Activated CD4-positive, alpha-beta T cell treated with anti-CD3 and anti-CD28 coated beads for 36 hours (primary cell): ENCODE results near the gene NOB1. TPM values are rescaled to one million over a fixed set of nuclear protein-coding genes. Genes with fewer than 3 reads are reported as not detected.

ENCODE experiments used
- ATAC-seq: fragments of 200-7000 bp; cut with Tn5 transposase; one replicate; pipeline ENCODE4 v1.10.0; 2021; ENCODE audit warnings: mild to moderate bottlenecking, moderate library complexity
- CTCF ChIA-PET: fragments of 350-600 bp; sonication (Branson Sonifier 250); formaldehyde crosslinking; loops from one replicate; lab custom pipeline; 2021; ENCODE audit warnings: antibody characterized with exemption; lab: Charles Lee
- POLR2A ChIA-PET: fragments of 350-600 bp; sonication (Branson Sonifier 250); formaldehyde crosslinking; loops from one replicate; lab custom pipeline; 2021; ENCODE audit warnings: antibody characterized with exemption, inconsistent platforms; lab: Charles Lee
- DNase-seq: peaks from one replicate; pipeline ENCODE4 v3.0.0-alpha.2; 2020
- H3K27ac Mint-ChIP-seq: one replicate; pipeline ENCODE4 v1.8.0; 2021; ENCODE audit warnings: mixed read lengths
- H3K27me3 Mint-ChIP-seq: one replicate; pipeline ENCODE4 v1.8.0; 2021; ENCODE audit warnings: mixed read lengths
- H3K36me3 Mint-ChIP-seq: one replicate; pipeline ENCODE4 v1.8.0; 2021; ENCODE audit warnings: low read depth, mixed read lengths
- H3K4me1 Mint-ChIP-seq: one replicate; pipeline ENCODE4 v1.8.0; 2021; ENCODE audit warnings: mixed read lengths
- H3K4me3 Mint-ChIP-seq: one replicate; pipeline ENCODE4 v1.8.0; 2021; ENCODE audit warnings: mild to moderate bottlenecking, moderate library complexity, mixed read lengths
- H3K9me3 Mint-ChIP-seq: one replicate; pipeline ENCODE4 v1.8.0; 2021; ENCODE audit warnings: low read depth, mixed read lengths
- intact Hi-C, 2 experiments: fragments of 100-400 bp; cut with DNase I in 1 of 2; cut with micrococcal nuclease in 1 of 2; formaldehyde crosslinking; loops; one replicate each; pipeline versions ENCODE4 v1.14.2 to v1.15.1; 2022 to 2024; cut with DNase I, micrococcal nuclease
- total RNA-seq, 2 experiments: library from RNA; stranded (reverse); gene quantifications; one replicate each; pipeline ENCODE4 v1.2.3, GENCODE V29; 2021

The NOB1 gene
- total RNA-seq, 2 experiments from 2014 or later: 109 to 112 TPM

- Mint-ChIP-seq H3K9me3 (peaks cover under 1% of the 10 kb centered on the region), H3K27ac (peak overlapping the region; percentile 4), H3K36me3 (peaks cover 14% of the 10 kb centered on the region), H3K27me3 (no peaks in the 10 kb centered on the region), H3K4me3 (no peak overlapping the region), H3K4me1 (peaks cover 4% of the 10 kb centered on the region)
- intact Hi-C loops: no loop called here
- no peak for ATAC-seq
- CTCF ChIA-PET: interaction anchor here (1.6 kb wide), 1 partner anchor 16 kb away, joined by 5 read pairs; no protein-coding TSS in a partner anchor
- POLR2A ChIA-PET: interaction anchor here (0.6 kb wide), 1 partner anchor 30 kb away, joined by 3 read pairs; no protein-coding TSS in a partner anchor
- DNase-seq: no peak
Measured at GRCh38 chr16:69781118-69781517, 26.4 kb upstream of the NOB1 start.

- ATAC-seq (no peak), DNase-seq (no peak)
- intact Hi-C loops: no loop called here
- Mint-ChIP-seq H3K27ac (no peak overlapping the region), H3K27me3 (no peaks in the 10 kb centered on the region), H3K4me1 (peaks cover 4% of the 10 kb centered on the region), H3K36me3 (peaks cover 24% of the 10 kb centered on the region), H3K4me3 (no peak overlapping the region), H3K9me3 (peaks cover 9% of the 10 kb centered on the region)
- ChIA-PET POLR2A (no interaction called here), CTCF (no interaction called here)
Measured at GRCh38 chr16:69779724-69780123, 25.0 kb upstream of the NOB1 start.

- Mint-ChIP-seq H3K4me1 (peaks cover 35% of the 10 kb centered on the region), H3K4me3 (no peak overlapping the region), H3K27ac (no peak overlapping the region), H3K36me3 (peaks cover 28% of the 10 kb centered on the region), H3K9me3 (peaks cover 9% of the 10 kb centered on the region), H3K27me3 (no peaks in the 10 kb centered on the region)
- POLR2A ChIA-PET: no interaction called here
- CTCF ChIA-PET: no interaction called here
- DNase-seq: no peak
- ATAC-seq: no peak
- intact Hi-C loops: no loop called here
Measured at GRCh38 chr16:69775563-69775962, 20.8 kb upstream of the NOB1 start.

GRCh38 chr16:69773260-69773947, 18.7 kb upstream of the NOB1 start:
- CTCF ChIA-PET: interaction anchor here (0.6 to 2.6 kb wide), 2 partner anchors 19 to 267 kb away, joined by 3 to 15 read pairs; partner anchors contain the start of gene NOB1

GRCh38 chr16:69771651-69771967, 16.9 kb upstream of the NOB1 start:
- ATAC-seq (no peak), DNase-seq (no peak)
- Mint-ChIP-seq H3K27me3 (no peaks in the 10 kb centered on the region), H3K36me3 (peaks cover 28% of the 10 kb centered on the region), H3K4me3 (no peak overlapping the region), H3K27ac (no peak overlapping the region), H3K4me1 (peaks cover 55% of the 10 kb centered on the region), H3K9me3 (peaks cover 9% of the 10 kb centered on the region)
- POLR2A ChIA-PET: interaction anchor here (0.6 kb wide), 1 partner anchor 206 kb away, joined by 5 read pairs; no protein-coding TSS in a partner anchor
- intact Hi-C loops: no loop called here
- CTCF ChIA-PET: interaction anchor here (1.0 to 2.6 kb wide), 2 partner anchors 17 to 61 kb away, joined by 3 to 15 read pairs; partner anchors contain the start of gene NOB1

More at GRCh38 chr16:69773260-69773947, 18.7 kb upstream of the NOB1 start:
- peaks cover 9% of the 10 kb centered on the region for H3K9me3 Mint-ChIP-seq
- H3K4me1 Mint-ChIP-seq: peaks cover 42% of the 10 kb centered on the region
- H3K27me3 Mint-ChIP-seq: no peaks in the 10 kb centered on the region
- POLR2A ChIA-PET: interaction anchor here (1.4 kb wide), 1 partner anchor 10 kb away, joined by 3 read pairs; no protein-coding TSS in a partner anchor
- H3K27ac Mint-ChIP-seq: peak overlapping the region; percentile 34
- no peak overlapping the region for H3K4me3 Mint-ChIP-seq
- no peak for ATAC-seq
- intact Hi-C loops: no loop called here
- H3K36me3 Mint-ChIP-seq: peaks cover 29% of the 10 kb centered on the region
- DNase-seq: no peak

- H3K4me3 Mint-ChIP-seq: no peak overlapping the region
- H3K27me3 Mint-ChIP-seq: no peaks in the 10 kb centered on the region
- DNase-seq: no peak
- ATAC-seq: no peak
- no peak overlapping the region for H3K27ac Mint-ChIP-seq
- ChIA-PET POLR2A (no interaction called here), CTCF (interaction anchor here (0.5 to 1.8 kb wide), 3 partner anchors 13 to 97 kb away, joined by 3 to 9 read pairs (median 4); partner anchors contain the start of gene NOB1)
- H3K9me3 Mint-ChIP-seq: no peaks in the 10 kb centered on the region
- intact Hi-C loops: no loop called here
- H3K36me3 Mint-ChIP-seq: peaks cover 8% of the 10 kb centered on the region
- peaks cover 66% of the 10 kb centered on the region for H3K4me1 Mint-ChIP-seq
Measured at GRCh38 chr16:69769404-69769803, 14.7 kb upstream of the NOB1 start.

GRCh38 chr16:69768666-69769065, 13.9 kb upstream of the NOB1 start:
- H3K27me3 Mint-ChIP-seq: no peaks in the 10 kb centered on the region
- DNase-seq (no peak), ATAC-seq (no peak)
- H3K9me3 Mint-ChIP-seq: no peaks in the 10 kb centered on the region
- peaks cover 6% of the 10 kb centered on the region for H3K36me3 Mint-ChIP-seq
- H3K4me1 Mint-ChIP-seq: peaks cover 67% of the 10 kb centered on the region
- no peak overlapping the region for H3K4me3 Mint-ChIP-seq
- peak overlapping the region; percentile 20 for H3K27ac Mint-ChIP-seq
- ChIA-PET POLR2A (no interaction called here), CTCF (interaction anchor here (0.5 to 1.8 kb wide), 3 partner anchors 12 to 98 kb away, joined by 3 to 9 read pairs (median 4); partner anchors contain the start of gene NOB1)
- intact Hi-C loops: no loop called here

GRCh38 chr16:69767459-69768229, 12.9 kb upstream of the NOB1 start:
- ATAC-seq (peak; percentile 40), DNase-seq (peak; percentile 29)
- H3K4me1 Mint-ChIP-seq: peaks cover 64% of the 10 kb centered on the region
- H3K36me3 Mint-ChIP-seq: peaks cover 3% of the 10 kb centered on the region
- CTCF ChIA-PET: no interaction called here
- peak overlapping the region; percentile 67 for H3K27ac Mint-ChIP-seq
- H3K4me3 Mint-ChIP-seq: no peak overlapping the region
- no peaks in the 10 kb centered on the region for H3K9me3 Mint-ChIP-seq
- POLR2A ChIA-PET: interaction anchor here (0.6 kb wide), 1 partner anchor 27 kb away, joined by 3 read pairs; no protein-coding TSS in a partner anchor
- no peaks in the 10 kb centered on the region for H3K27me3 Mint-ChIP-seq
- intact Hi-C loops: no loop called here

GRCh38 chr16:69763599-69763942, 8.8 kb upstream of the NOB1 start:
- H3K36me3 Mint-ChIP-seq: peaks cover 2% of the 10 kb centered on the region
- H3K27me3 Mint-ChIP-seq: no peaks in the 10 kb centered on the region
- no peaks in the 10 kb centered on the region for H3K9me3 Mint-ChIP-seq
- H3K4me3 Mint-ChIP-seq: peak overlapping the region; percentile 91
- no peak for ATAC-seq
- intact Hi-C loops: loop anchor here in 1 of 2 experiments (2.0 to 5.0 kb wide), 5 partner anchors 199 to 631 kb away; partner anchors contain the start of genes CHTF8, COG8, NFAT5 and NIP7
- no peak for DNase-seq
- H3K27ac Mint-ChIP-seq: peak overlapping the region; percentile 98
- peaks cover 45% of the 10 kb centered on the region for H3K4me1 Mint-ChIP-seq
- POLR2A ChIA-PET: interaction anchor here (0.6 to 1.1 kb wide), 5 partner anchors 7 to 759 kb away, joined by 3 to 4 read pairs (median 3); partner anchors contain the start of gene COG4
- CTCF ChIA-PET: interaction anchor here (1.2 to 2.3 kb wide), 2 partner anchors 10 to 34 kb away, joined by 3 to 8 read pairs; partner anchors contain the start of gene NOB1

GRCh38 chr16:69762814-69763598, 8.3 kb upstream of the NOB1 start:
- DNase-seq (no peak), ATAC-seq (peak; percentile 62)
- H3K27me3 Mint-ChIP-seq: no peaks in the 10 kb centered on the region
- H3K27ac Mint-ChIP-seq: peak overlapping the region; percentile 98
- peaks cover 2% of the 10 kb centered on the region for H3K36me3 Mint-ChIP-seq
- CTCF ChIA-PET: interaction anchor here (0.7 to 2.3 kb wide), 4 partner anchors 9 to 655 kb away, joined by 3 to 8 read pairs (median 4); partner anchors contain the start of gene NOB1
- H3K9me3 Mint-ChIP-seq: no peaks in the 10 kb centered on the region
- peaks cover 43% of the 10 kb centered on the region for H3K4me1 Mint-ChIP-seq
- H3K4me3 Mint-ChIP-seq: peak overlapping the region; percentile 91
- intact Hi-C loops: loop anchor here in 1 of 2 experiments (1.0 to 5.0 kb wide), 7 partner anchors 37 to 631 kb away; partner anchors contain the start of genes CHTF8, COG8, NFAT5 and NIP7
- POLR2A ChIA-PET: interaction anchor here (0.6 to 1.1 kb wide), 6 partner anchors 8 to 760 kb away, joined by 3 to 4 read pairs (median 3); partner anchors contain the start of genes AARS1 and COG4
